ENCODE measurements around the gene NPM1.

NPM1 gene

GRCh38 chr5:171447226-171447625, 59.6 kb downstream of the NPM1 start:
- FAIRE-seq, result no peak
- TF ChIP-seq CTCF (IDR thresholded peaks at IDR 0.05; ENCODE audit: insufficient read depth, missing control alignments), result no peak
- no peak for DNase-seq (ENCODE audit: insufficient read length, low spot score)

GRCh38 chr5:171449426-171449825, 61.8 kb downstream of the NPM1 start:
- DNase-seq (ENCODE audit: insufficient read length, low spot score), result no peak
- FAIRE-seq, result no peak
- no peak for TF ChIP-seq CTCF (IDR thresholded peaks at IDR 0.05; ENCODE audit: insufficient read depth, missing control alignments)

GRCh38 chr5:171450423-171451331, 63.0 kb downstream of the NPM1 start:
- no peak for TF ChIP-seq CTCF (IDR thresholded peaks at IDR 0.05; ENCODE audit: insufficient read depth, missing control alignments)
- DNase-seq (ENCODE audit: insufficient read length, low spot score), result no peak
- no peak for FAIRE-seq

GRCh38 chr5:171451421-171451820, 63.8 kb downstream of the NPM1 start:
- DNase-seq (ENCODE audit: insufficient read length, low spot score) (no peak), FAIRE-seq (no peak)
- no peak for TF ChIP-seq CTCF (IDR thresholded peaks at IDR 0.05; ENCODE audit: insufficient read depth, missing control alignments)

- TF ChIP-seq CTCF (IDR thresholded peaks at IDR 0.05; ENCODE audit: insufficient read depth, missing control alignments), result no peak
- FAIRE-seq (no peak), DNase-seq (ENCODE audit: insufficient read length, low spot score) (no peak)
These were observed 65.5 kb downstream of the NPM1 start for GRCh38 chr5:171453056-171453725.

GRCh38 chr5:171453988-171454387, 66.3 kb downstream of the NPM1 start:
- no peak for FAIRE-seq
- TF ChIP-seq CTCF (IDR thresholded peaks at IDR 0.05; ENCODE audit: insufficient read depth, missing control alignments), result no peak
- no peak for DNase-seq (ENCODE audit: insufficient read length, low spot score)

GRCh38 chr5:171454549-171454948, 66.9 kb downstream of the NPM1 start:
- no peak for TF ChIP-seq CTCF (IDR thresholded peaks at IDR 0.05; ENCODE audit: insufficient read depth, missing control alignments)
- no peak for FAIRE-seq
- no peak for DNase-seq (ENCODE audit: insufficient read length, low spot score)

All from D721Med (cell line).